Smooth muscle cell (in vitro differentiated cells): Measurements from ENCODE around the gene TRIM39. TPM values are rescaled to one million over a fixed set of nuclear protein-coding genes. Genes with fewer than 3 reads are reported as not detected.

Source experiments
- polyA plus RNA-seq: library from polyadenylated mRNA; unstranded; fragments of >200 nt; fragmentation: Nextera tagmentation; extraction: Ambion mirVana; gene quantifications from 2 replicates; pipeline ENCODE4 v1.2.1, GENCODE V29; 2016
- small RNA-seq: library from RNA; depleted of rRNA; stranded (forward); fragments of <200 nt; gene quantifications from one replicate; pipeline ENCODE3, GENCODE V24; 2014
- total RNA-seq: library from RNA; depleted of rRNA; stranded (reverse); fragments of >200 nt; gene quantifications from 2 replicates; pipeline ENCODE4 v1.2.3, GENCODE V29; 2014

Gene TRIM39
- total and polyA plus RNA-seq, 2 experiments from 2014 or later = 12.4 to 22.6 TPM

Small RNAs within 50 kb of the gene (small RNA-seq; reads per million reads assigned to genes)
- not detected for gene HLA-N

Other genes with a start within 250 kb of the TRIM39 start
- 0.18 TPM in 1 of 2 replicates, not detected in the other for gene TRIM31, start 213.8 kb upstream of the TRIM39 start, total RNA-seq
- not detected in 2 replicates for gene TRIM31, start 213.8 kb upstream of the TRIM39 start, polyA plus RNA-seq
- not detected in 2 replicates for gene TRIM40, start 190.8 kb upstream of the TRIM39 start, total RNA-seq
- not detected in 2 replicates for gene TRIM40, start 190.8 kb upstream of the TRIM39 start, polyA plus RNA-seq
- gene TRIM10, start 165.7 kb upstream of the TRIM39 start, total RNA-seq = not detected in 2 replicates
- gene TRIM10, start 165.7 kb upstream of the TRIM39 start, polyA plus RNA-seq = not detected in 2 replicates
- gene TRIM15, start 163.4 kb upstream of the TRIM39 start, total RNA-seq = not detected in 2 replicates
- gene TRIM15, start 163.4 kb upstream of the TRIM39 start, polyA plus RNA-seq = not detected in 2 replicates
- gene TRIM26, start 113.5 kb upstream of the TRIM39 start, total RNA-seq = 17.1 and 20.4 TPM in 2 replicates
- 21.3 and 25.5 TPM in 2 replicates for gene TRIM26, start 113.5 kb upstream of the TRIM39 start, polyA plus RNA-seq
- gene RPP21, start 18.2 kb downstream of the TRIM39 start, total RNA-seq = 66.3 and 67.1 TPM in 2 replicates
- 77.5 and 114 TPM in 2 replicates for gene RPP21, start 18.2 kb downstream of the TRIM39 start, polyA plus RNA-seq
- gene HLA-E, start 162.6 kb downstream of the TRIM39 start, total RNA-seq = 97.3 and 104 TPM in 2 replicates
- 126 and 134 TPM in 2 replicates for gene HLA-E, start 162.6 kb downstream of the TRIM39 start, polyA plus RNA-seq
- gene GNL1, start 229.6 kb downstream of the TRIM39 start, total RNA-seq = 16.5 and 27.2 TPM in 2 replicates
- 92.7 and 104 TPM in 2 replicates for gene GNL1, start 229.6 kb downstream of the TRIM39 start, polyA plus RNA-seq
- gene PRR3, start 230.4 kb downstream of the TRIM39 start, total RNA-seq = 12.7 and 29.4 TPM in 2 replicates
- 10.2 and 13.1 TPM in 2 replicates for gene PRR3, start 230.4 kb downstream of the TRIM39 start, polyA plus RNA-seq
- gene ABCF1, start 244.5 kb downstream of the TRIM39 start, total RNA-seq = 25.2 and 34.7 TPM in 2 replicates
- 39.1 and 57.3 TPM in 2 replicates for gene ABCF1, start 244.5 kb downstream of the TRIM39 start, polyA plus RNA-seq